HUES64 (cell line): Measurements from ENCODE around the gene GIPC3.

ENCODE experiments used
- H3K27ac ChIP-seq: 2 replicates; pipeline ENCODE4 v1.7.0; 2013; ENCODE audit warnings: low read depth, low read length, inconsistent platforms
- H3K27me3 ChIP-seq: 2 replicates; pipeline ENCODE4 v1.6.1; 2013; ENCODE audit warnings: mild to moderate bottlenecking, low read length; ENCODE audit not compliant: insufficient read depth
- H3K36me3 ChIP-seq: 2 replicates; pipeline ENCODE4 v1.6.1; 2013; ENCODE audit warnings: mild to moderate bottlenecking, low read length; ENCODE audit not compliant: insufficient read depth
- H3K4me1 ChIP-seq: 2 replicates; pipeline ENCODE4 v1.6.1; 2013; ENCODE audit warnings: mild to moderate bottlenecking, low read length, moderate library complexity; ENCODE audit not compliant: insufficient read depth
- H3K4me3 ChIP-seq: 2 replicates; pipeline ENCODE4 v1.5.1; 2013; ENCODE audit warnings: mild to moderate bottlenecking, low read length, moderate library complexity
- H3K9ac ChIP-seq: 2 replicates; pipeline ENCODE4 v1.6.1; 2013; ENCODE audit warnings: mild to moderate bottlenecking, low read depth, low read length
- H3K9me3 ChIP-seq: 2 replicates; pipeline ENCODE4 v1.6.1; 2013; ENCODE audit warnings: low read depth, low read length; ENCODE audit not compliant: insufficient read depth
- WGBS: fragments of 150-250, 120-280 bp; methylation state at CpG from one replicate; pipeline ENCODE4 v1.1.7; 2013; ENCODE audit warnings: missing lambda C conversion rate; 5-methylcytosine and 5-hydroxymethylcytosine counted together

The GIPC3 gene

GRCh38 chr19:3543150-3544057, 41.9 kb upstream of the GIPC3 start:
- no peaks in the 10 kb centered on the region for H3K27me3 ChIP-seq
- no peak overlapping the region for H3K27ac ChIP-seq
- no peaks in the 10 kb centered on the region for H3K9me3 ChIP-seq
- WGBS, result 95% methylated on average over 47 of the region's 47 CpGs
- H3K4me1 ChIP-seq, result no peaks in the 10 kb centered on the region
- no peak overlapping the region for H3K4me3 ChIP-seq
- peaks cover 17% of the 10 kb centered on the region for H3K36me3 ChIP-seq
- H3K9ac ChIP-seq, result no peak overlapping the region

DNA sequence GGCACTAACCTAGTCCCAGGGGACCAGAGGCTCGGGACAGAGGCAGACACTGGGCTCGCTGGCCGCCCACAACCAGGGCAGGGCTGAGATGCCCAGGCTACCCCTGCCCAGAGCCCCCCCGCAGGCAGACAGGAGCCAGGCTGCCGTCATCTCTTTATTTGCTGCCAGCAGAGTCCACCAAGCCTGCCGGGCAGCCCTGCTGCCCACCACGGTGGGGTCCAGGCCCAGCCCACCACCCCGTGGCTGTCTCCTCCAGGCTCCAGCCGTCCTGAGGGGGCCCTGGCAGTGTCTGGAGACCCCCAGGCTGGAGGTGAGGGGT, 41.3 kb upstream of the GIPC3 start:
- H3K9ac ChIP-seq, result no peak overlapping the region
- no peaks in the 10 kb centered on the region for H3K9me3 ChIP-seq
- H3K27me3 ChIP-seq, result no peaks in the 10 kb centered on the region
- WGBS, result 94% methylated on average over 9 of the region's 9 CpGs
- no peaks in the 10 kb centered on the region for H3K4me1 ChIP-seq
- no peak overlapping the region for H3K4me3 ChIP-seq
- H3K27ac ChIP-seq, result no peak overlapping the region
- peaks cover 17% of the 10 kb centered on the region for H3K36me3 ChIP-seq

GRCh38 chr19:3544742-3545668, 40.3 kb upstream of the GIPC3 start:
- H3K9me3 ChIP-seq, result no peaks in the 10 kb centered on the region
- no peak overlapping the region for H3K27ac ChIP-seq
- H3K36me3 ChIP-seq, result peaks cover 17% of the 10 kb centered on the region
- H3K4me3 ChIP-seq, result no peak overlapping the region
- no peak overlapping the region for H3K9ac ChIP-seq
- no peaks in the 10 kb centered on the region for H3K4me1 ChIP-seq
- no peaks in the 10 kb centered on the region for H3K27me3 ChIP-seq
- WGBS, result 65% methylated on average over 30 of the region's 30 CpGs

DNA sequence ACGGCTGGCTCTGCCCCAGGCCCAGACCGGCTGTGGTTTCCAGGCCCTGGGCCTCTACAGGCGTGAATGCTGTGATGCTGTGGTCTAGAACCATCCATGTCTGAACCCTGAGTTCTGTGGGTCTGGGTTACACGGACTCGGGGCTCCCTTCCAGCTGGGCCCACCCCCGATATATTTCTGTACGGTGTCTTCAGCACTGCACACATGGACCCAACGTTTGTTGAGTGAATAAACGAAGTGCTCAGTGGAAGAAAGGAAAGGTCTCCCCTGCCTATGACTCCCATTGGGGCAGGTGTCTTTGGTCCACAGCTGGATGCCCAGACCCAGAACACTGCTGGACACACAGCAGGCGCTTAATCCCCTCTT, 39.6 kb upstream of the GIPC3 start:
- no peaks in the 10 kb centered on the region for H3K27me3 ChIP-seq
- H3K9ac ChIP-seq, result no peak overlapping the region
- H3K36me3 ChIP-seq, result peaks cover 17% of the 10 kb centered on the region
- H3K4me1 ChIP-seq, result no peaks in the 10 kb centered on the region
- no peaks in the 10 kb centered on the region for H3K9me3 ChIP-seq
- 95% methylated on average over 10 of the region's 10 CpGs for WGBS
- no peak overlapping the region for H3K27ac ChIP-seq
- no peak overlapping the region for H3K4me3 ChIP-seq

- Histone ChIP-seq H3K9ac (no peak overlapping the region), H3K27me3 (no peaks in the 10 kb centered on the region), H3K4me3 (no peak overlapping the region), H3K36me3 (peaks cover 21% of the 10 kb centered on the region), H3K9me3 (no peaks in the 10 kb centered on the region), H3K27ac (no peak overlapping the region), H3K4me1 (no peaks in the 10 kb centered on the region)
- 97% methylated on average over 23 of the region's 23 CpGs for WGBS
Measured at GRCh38 chr19:3546119-3546518, 39.2 kb upstream of the GIPC3 start.

- peaks cover 19% of the 10 kb centered on the region for H3K36me3 ChIP-seq
- no peaks in the 10 kb centered on the region for H3K9me3 ChIP-seq
- no peak overlapping the region for H3K4me3 ChIP-seq
- no peaks in the 10 kb centered on the region for H3K4me1 ChIP-seq
- H3K27ac ChIP-seq, result no peak overlapping the region
- no peaks in the 10 kb centered on the region for H3K27me3 ChIP-seq
- 90% methylated on average over 15 of the region's 15 CpGs for WGBS
- no peak overlapping the region for H3K9ac ChIP-seq
Measured at GRCh38 chr19:3547301-3547731, 38.0 kb upstream of the GIPC3 start.

GRCh38 chr19:3547767-3548282, 37.5 kb upstream of the GIPC3 start:
- Histone ChIP-seq H3K4me3 (no peak overlapping the region), H3K4me1 (no peaks in the 10 kb centered on the region), H3K36me3 (peaks cover 19% of the 10 kb centered on the region), H3K27me3 (no peaks in the 10 kb centered on the region), H3K9me3 (no peaks in the 10 kb centered on the region), H3K27ac (no peak overlapping the region), H3K9ac (no peak overlapping the region)
- WGBS, result 93% methylated on average over 36 of the region's 36 CpGs

GRCh38 chr19:3548606-3549005, 36.7 kb upstream of the GIPC3 start:
- Histone ChIP-seq H3K9ac (no peak overlapping the region), H3K4me1 (no peaks in the 10 kb centered on the region), H3K36me3 (peaks cover 19% of the 10 kb centered on the region), H3K4me3 (no peak overlapping the region), H3K27ac (no peak overlapping the region), H3K9me3 (no peaks in the 10 kb centered on the region), H3K27me3 (no peaks in the 10 kb centered on the region)
- WGBS, result 90% methylated on average over 14 of the region's 14 CpGs

DNA sequence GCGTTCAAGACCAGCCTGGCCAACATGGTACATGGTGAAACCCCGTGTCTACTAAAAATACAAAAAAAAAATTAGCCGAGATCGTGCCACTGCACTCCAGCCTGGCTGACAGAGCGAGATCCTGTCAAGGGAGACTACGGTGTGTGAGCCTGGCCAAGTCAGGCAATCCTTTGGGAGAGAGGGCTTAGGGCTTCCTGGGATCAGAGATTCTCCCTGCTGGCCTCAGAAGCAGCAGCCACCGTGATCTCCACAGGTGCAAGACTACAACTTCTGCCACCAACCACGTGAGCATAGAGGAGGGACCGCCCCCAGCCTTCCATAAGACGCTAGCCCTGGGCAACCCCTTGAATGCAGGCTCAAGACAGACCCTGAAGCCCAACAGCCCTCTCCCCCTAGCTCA, 35.5 kb upstream of the GIPC3 start:
- Histone ChIP-seq H3K9me3 (no peaks in the 10 kb centered on the region), H3K9ac (no peak overlapping the region), H3K4me1 (no peaks in the 10 kb centered on the region), H3K36me3 (peaks cover 15% of the 10 kb centered on the region), H3K27me3 (no peaks in the 10 kb centered on the region), H3K27ac (no peak overlapping the region), H3K4me3 (no peak overlapping the region)
- 89% methylated on average over 10 of the region's 10 CpGs for WGBS

- WGBS, result 94% methylated on average over 33 of the region's 34 CpGs
- H3K9ac ChIP-seq, result no peak overlapping the region
- H3K36me3 ChIP-seq, result peaks cover 9% of the 10 kb centered on the region; the same call in 1 of the 2 replicates
Measured at GRCh38 chr19:3550947-3551791, 34.1 kb upstream of the GIPC3 start.

More at GRCh38 chr19:3550947-3551791, 34.1 kb upstream of the GIPC3 start:
- Histone ChIP-seq H3K27ac (no peak overlapping the region), H3K27me3 (no peaks in the 10 kb centered on the region; the same call in 1 of the 2 replicates), H3K4me3 (no peak overlapping the region), H3K4me1 (no peaks in the 10 kb centered on the region), H3K9me3 (no peaks in the 10 kb centered on the region)
